H1 (cell line): ENCODE data around the gene JDP2. TPM values are rescaled to one million over a fixed set of nuclear protein-coding genes. Genes with fewer than 3 reads are reported as not detected.

ENCODE experiments used
- CTCF ChIA-PET: fragments of 300-600 bp; sonication (Branson Sonifier 250); formaldehyde crosslinking; loops from one replicate; lab custom pipeline; 2021; ENCODE audit not compliant: partially characterized antibody; lab: Charles Lee
- POLR2A ChIA-PET: fragments of 300-600 bp; sonication (Branson Sonifier 250); formaldehyde crosslinking; loops from one replicate; lab custom pipeline; 2021; ENCODE audit warnings: inconsistent platforms; ENCODE audit not compliant: partially characterized antibody; lab: Charles Lee
- DNase-seq, 2 experiments: peaks; one replicate each; pipeline versions ENCODE4 v3.0.0 to v3.0.0-alpha.2; 2010 to 2022; ENCODE audit warnings: low spot score in 2 of 2, low read depth in 1 of 2, mixed read lengths in 1 of 2
- FAIRE-seq: peaks from 2 replicates; lab custom pipeline; 2011; peaks lifted over from hg19 to GRCh38; lab: Jason Lieb, UNC
- H2AFZ ChIP-seq: 2 replicates; pipeline ENCODE4 v1.8.1; 2012; ENCODE audit warnings: low read length, inconsistent platforms
- H2AK5ac ChIP-seq: 2 replicates; pipeline ENCODE4 v1.6.1; 2013; ENCODE audit warnings: low read depth, low read length
- H2BK120ac ChIP-seq: replicated peaks from 2 replicates; pipeline ENCODE3; 2013; ENCODE audit warnings: low read depth, low read length, inconsistent platforms
- H2BK12ac ChIP-seq: 2 replicates; pipeline ENCODE4 v1.6.1; 2013; ENCODE audit warnings: low read depth, low read length
- H2BK15ac ChIP-seq: 2 replicates; pipeline ENCODE4 v1.6.1; 2013; ENCODE audit warnings: low read length
- H2BK20ac ChIP-seq: 2 replicates; pipeline ENCODE4 v1.6.1; 2013; ENCODE audit warnings: low read length
- H2BK5ac ChIP-seq: 2 replicates; pipeline ENCODE4 v1.6.1; 2013; ENCODE audit warnings: low read depth, low read length
- H3K14ac ChIP-seq: 2 replicates; pipeline ENCODE4 v1.6.1; 2013; ENCODE audit warnings: inconsistent platforms; ENCODE audit not compliant: insufficient read length
- H3K18ac ChIP-seq: 2 replicates; pipeline ENCODE4 v1.6.1; 2013; ENCODE audit warnings: low read length; ENCODE audit errors: extremely low read depth
- H3K23ac ChIP-seq: 2 replicates; pipeline ENCODE4 v1.6.1; 2013; ENCODE audit warnings: inconsistent platforms; ENCODE audit not compliant: insufficient read length
- H3K23me2 ChIP-seq: 2 replicates; pipeline ENCODE4 v1.6.1; 2013; ENCODE audit warnings: low read depth, low read length
- H3K27ac ChIP-seq: 2 replicates; pipeline ENCODE4 v1.6.1; 2011; ENCODE audit warnings: low read depth, low read length, inconsistent platforms
- H3K27me3 ChIP-seq, 4 experiments: replicated peaks in 1 of 4; 1 replicate in 1 of 4; 2 replicates in 3 of 4; pipeline versions ENCODE4 v1.6.1 to v1.8.1; 2011 to 2013; ENCODE audit warnings: low read length in 3 of 4, mild to moderate bottlenecking in 3 of 4, inconsistent platforms in 2 of 4, mixed read lengths in 2 of 4, moderate library complexity in 1 of 4; ENCODE audit not compliant: control insufficient read depth in 3 of 4, insufficient read depth in 3 of 4; ENCODE audit errors: extremely low read depth in 1 of 4
- H3K36me3 ChIP-seq, 4 experiments: 2 replicates each; pipeline versions ENCODE4 v1.6.1 to v1.8.1; 2011 to 2013; ENCODE audit warnings: mild to moderate bottlenecking in 4 of 4, low read length in 3 of 4, moderate library complexity in 2 of 4, control low read depth in 1 of 4, inconsistent platforms in 1 of 4; ENCODE audit not compliant: insufficient read depth in 4 of 4, control insufficient read depth in 2 of 4
- H3K4ac ChIP-seq: replicated peaks from 2 replicates; pipeline ENCODE3; 2013; ENCODE audit warnings: low read length, low read depth, mixed read lengths, inconsistent platforms; ENCODE audit not compliant: insufficient read length
- H3K4me1 ChIP-seq, 4 experiments: replicated peaks in 1 of 4; 1 replicate in 1 of 4; 2 replicates in 3 of 4; pipeline versions ENCODE4 v1.6.1 to v1.8.1; 2011 to 2013; ENCODE audit warnings: low read length in 3 of 4, inconsistent platforms in 2 of 4, mixed read lengths in 1 of 4; ENCODE audit not compliant: insufficient read depth in 4 of 4, control insufficient read depth in 3 of 4
- H3K4me2 ChIP-seq, 2 experiments: 2 replicates each; pipeline versions ENCODE4 v1.6.1 to v1.8.1; 2011 to 2013; ENCODE audit warnings: low read depth in 2 of 2, low read length in 2 of 2, control low read depth in 1 of 2, inconsistent platforms in 1 of 2, mild to moderate bottlenecking in 1 of 2; ENCODE audit not compliant: insufficient read depth in 1 of 2
- H3K4me3 ChIP-seq, 4 experiments: fragments of 200-600, 300-600 bp in 1 of 4; sonication (generic), shearing (Covaris generic), sonication (Bioruptor Twin) in 1 of 4; 2 replicates each; pipeline versions ENCODE4 v1.5.1 to v1.8.1; 2011 to 2016; ENCODE audit warnings: low read length in 4 of 4, low read depth in 3 of 4, control low read depth in 2 of 4, inconsistent platforms in 2 of 4, mild to moderate bottlenecking in 2 of 4, mixed read lengths in 1 of 4, moderate library complexity in 1 of 4; ENCODE audit not compliant: insufficient read depth in 2 of 4; ENCODE audit errors: extremely low read depth in 1 of 4
- H3K56ac ChIP-seq: replicated peaks from 2 replicates; pipeline ENCODE3; 2013; ENCODE audit warnings: low read depth, mild to moderate bottlenecking, mixed read lengths, low read length, inconsistent platforms; ENCODE audit not compliant: insufficient read length
- H3K79me1 ChIP-seq: 2 replicates; pipeline ENCODE4 v1.6.1; 2013; ENCODE audit warnings: low read depth, low read length, control low read depth
- H3K79me2 ChIP-seq, 2 experiments: 2 replicates each; pipeline versions ENCODE4 v1.6.1 to v1.8.1; 2012 to 2013; ENCODE audit warnings: low read length in 2 of 2, mild to moderate bottlenecking in 2 of 2, inconsistent platforms in 1 of 2; ENCODE audit not compliant: insufficient read depth in 2 of 2, control insufficient read depth in 1 of 2
- H3K9ac ChIP-seq, 4 experiments: replicated peaks in 1 of 4; 1 replicate in 1 of 4; 2 replicates in 3 of 4; pipeline versions ENCODE4 v1.6.1 to v1.8.1; 2011 to 2013; ENCODE audit warnings: low read depth in 3 of 4, low read length in 3 of 4, control low read depth in 2 of 4, mild to moderate bottlenecking in 2 of 4, moderate library complexity in 2 of 4, inconsistent platforms in 1 of 4; ENCODE audit errors: extremely low read depth in 1 of 4
- H3K9me3 ChIP-seq, 2 experiments: 2 replicates each; pipeline versions ENCODE4 v1.6.1 to v1.8.1; 2012 to 2013; ENCODE audit warnings: mild to moderate bottlenecking in 2 of 2, moderate library complexity in 2 of 2, control low read depth in 1 of 2, inconsistent platforms in 1 of 2, low read depth in 1 of 2, low read length in 1 of 2, mixed read lengths in 1 of 2; ENCODE audit not compliant: insufficient read depth in 2 of 2
- H4K20me1 ChIP-seq, 2 experiments: replicated peaks in 1 of 2; 2 replicates each; pipeline versions ENCODE3 to v1.8.1; 2011 to 2013; ENCODE audit warnings: inconsistent platforms in 2 of 2, low read length in 2 of 2, mild to moderate bottlenecking in 1 of 2; ENCODE audit not compliant: insufficient read depth in 2 of 2, control insufficient read depth in 1 of 2
- H4K5ac ChIP-seq: 2 replicates; pipeline ENCODE4 v1.6.1; 2013; ENCODE audit warnings: low read length, low read depth, mixed read lengths, inconsistent platforms; ENCODE audit not compliant: insufficient read length
- H4K8ac ChIP-seq: 2 replicates; pipeline ENCODE4 v1.8.0; 2013; ENCODE audit warnings: mild to moderate bottlenecking, moderate library complexity, low read length, inconsistent platforms; ENCODE audit not compliant: insufficient read depth; ENCODE audit errors: extremely low read depth
- H4K91ac ChIP-seq: replicated peaks from 2 replicates; pipeline ENCODE3; 2013; ENCODE audit warnings: low read length, mixed read lengths, inconsistent platforms; ENCODE audit not compliant: insufficient read length
- FOSL1 ChIP-seq: IDR thresholded peaks from 2 replicates; pipeline ENCODE4 v1.6.1; 2011; ENCODE audit warnings: mild to moderate bottlenecking, low read depth, low read length, moderate library complexity; ENCODE audit not compliant: insufficient read depth
- PHF8 ChIP-seq: fragments of 200-600 bp; sonication (generic); conservative IDR thresholded peaks from 2 replicates; pipeline ENCODE4 v1.7.1; 2012; ENCODE audit warnings: low read depth, mild to moderate bottlenecking, inconsistent platforms, low read length, moderate library complexity
- TAF1 ChIP-seq: IDR thresholded peaks from 2 replicates; pipeline ENCODE4 v1.6.1; 2011; ENCODE audit warnings: mild to moderate bottlenecking, low read depth, low read length
- WGBS, 2 experiments: shearing (Covaris generic) in 1 of 2; methylation state at CpG; one replicate each; pipeline versions ENCODE4 v1.1.6 to v1.1.7; 2013 to 2015; ENCODE audit warnings: low lambda C conversion rate in 2 of 2, mixed read lengths in 2 of 2, inconsistent platforms in 1 of 2, low coverage in 1 of 2, missing lambda C conversion rate in 1 of 2; ENCODE audit not compliant: insufficient replicate concordance in 2 of 2, insufficient coverage in 1 of 2, insufficient read length in 1 of 2; ENCODE audit errors: extremely low coverage in 1 of 2, missing lambda C conversion rate in 1 of 2; 5-methylcytosine and 5-hydroxymethylcytosine counted together
- polyA plus RNA-seq, 7 experiments: library from polyadenylated mRNA; depleted of rRNA in 3 of 7; stranded (reverse) in 5 of 7; unstranded in 2 of 7; fragments of >200 nt in 5 of 7; fragments of 200-250 nt in 2 of 7; gene quantifications; 1 replicate in 5 of 7; 2 replicates in 1 of 7; 4 replicates in 1 of 7; pipeline versions ENCODE4 v1.2.1 to v1.2.3, GENCODE V29; 2011 to 2013; ENCODE audit warnings: missing spikeins in 2 of 7, mixed read lengths in 2 of 7
- total RNA-seq: library from RNA; stranded (reverse); fragmentation: NEBNext Ultra II Directional; extraction: Animal tissue kit (Norgen Biotek cat#: 25700); gene quantifications from 2 replicates; pipeline ENCODE4 v1.2.1, GENCODE V29; 2021

Gene JDP2
- total and polyA plus RNA-seq, 2 of the 8 experiments (the other 6 are each of a cell fraction or from before 2014, with no cell fraction given) = 8.9 to 27.2 TPM

DNA sequence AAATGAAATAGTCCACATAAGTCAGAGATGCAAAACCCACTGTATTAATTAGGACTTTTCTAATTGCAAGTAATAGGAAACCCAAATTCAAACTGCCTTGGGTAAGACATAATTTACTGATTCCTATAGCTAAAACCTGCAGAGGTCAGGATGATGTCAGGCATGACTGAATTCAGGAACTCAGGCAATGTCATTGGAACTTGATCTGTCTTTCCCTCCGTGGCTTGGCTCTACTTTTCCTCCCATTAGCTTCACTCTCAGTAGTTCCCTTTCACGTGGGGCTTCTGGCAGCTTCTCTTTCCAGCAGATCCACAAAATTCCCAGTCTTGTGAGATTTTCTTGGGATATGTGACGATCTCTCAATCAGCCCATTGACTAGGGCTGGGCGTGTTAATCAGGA lies 2.4 kb upstream of the JDP2 start:
- Histone ChIP-seq H3K27me3 (peaks cover 0 to 13% (median 13%) of the 10 kb centered on the region in 4 experiments; a peak in 5 of 7 replicates), H4K8ac (no peak overlapping the region), H3K23ac (no peak overlapping the region), H3K79me2 (peaks cover 0 to 14% of the 10 kb centered on the region in 2 experiments; a peak in 2 of 4 replicates), H3K18ac (no peak overlapping the region), H4K91ac (no peak overlapping the region), H3K4me1 (peaks cover 8 to 17% (median 15%) of the 10 kb centered on the region in 4 experiments), H3K14ac (no peak overlapping the region), H2AFZ (no peak overlapping the region), H2BK120ac (no peak overlapping the region), H3K9ac (no peak overlapping the region), H2BK15ac (no peak overlapping the region), H2BK5ac (no peak overlapping the region), H4K20me1 (no peaks in the 10 kb centered on the region), H3K4me2 (no peak overlapping the region), H3K36me3 (no peaks in the 10 kb centered on the region), H3K27ac (no peak overlapping the region), H4K5ac (no peak overlapping the region), H2AK5ac (no peak overlapping the region), H3K56ac (no peak overlapping the region), H2BK20ac (no peak overlapping the region), H3K4me3 (no peak overlapping the region), H3K79me1 (no peaks in the 10 kb centered on the region; the same call in 1 of the 2 replicates), H2BK12ac (no peak overlapping the region), H3K4ac (no peak overlapping the region), H3K9me3 (peaks cover 0 to 4% of the 10 kb centered on the region in 2 experiments; a peak in 1 of 4 replicates), H3K23me2 (peaks cover 6% of the 10 kb centered on the region; the same call in 1 of the 2 replicates)
- CTCF ChIA-PET = interaction anchor here (0.6 to 1.9 kb wide), 9 partner anchors 15 to 1289 kb away, joined by 3 to 6 read pairs (median 4); no protein-coding TSS in a partner anchor
- 78% methylated on average over 4 of the region's 4 CpGs; no CpG with 5 or more reads in 1 of the 2 experiments for WGBS, 2 experiments
- no peak for FAIRE-seq
- POLR2A ChIA-PET = interaction anchor here (1.1 to 2.2 kb wide), 7 partner anchors 9 to 299 kb away, joined by 3 to 7 read pairs (median 5); partner anchors contain the start of gene NEK9
- DNase-seq = no peak
- TF ChIP-seq FOSL1 = no peak
- no peak for TF ChIP-seq TAF1
- no peak for TF ChIP-seq PHF8
